Smooth muscle cell (in vitro differentiated cells): ENCODE measurements around the gene TRPM8. TPM values are rescaled to one million over a fixed set of nuclear protein-coding genes. Genes with fewer than 3 reads are reported as not detected.

Source experiments
- DNase-seq: peaks from one replicate; lab custom pipeline; 2025; ENCODE audit not compliant: unreplicated experiment; lab: John Stamatoyannopoulos, UW
- H2AFZ ChIP-seq: fragments of 200-600 bp; sonication (generic); 2 replicates; pipeline ENCODE4 v1.6.0; 2016; ENCODE audit warnings: antibody characterized with exemption, low read depth, mild to moderate bottlenecking
- H3F3A ChIP-seq: fragments of 200-600 bp; sonication (generic); 2 replicates; pipeline ENCODE4 v1.6.0; 2017; ENCODE audit warnings: antibody characterized with exemption, low read depth
- H3K27ac ChIP-seq: fragments of 200-600 bp; sonication (generic); 2 replicates; pipeline ENCODE4 v1.5.1; 2016; ENCODE audit warnings: low read depth, mild to moderate bottlenecking
- H3K27me3 ChIP-seq: fragments of 200-600 bp; sonication (generic); 2 replicates; pipeline ENCODE4 v1.6.1; 2016; ENCODE audit warnings: low read depth, mild to moderate bottlenecking
- H3K36me3 ChIP-seq: fragments of 200-600 bp; sonication (generic); 2 replicates; pipeline ENCODE4 v1.5.1; 2016; ENCODE audit warnings: low read depth
- H3K4me1 ChIP-seq: fragments of 200-600 bp; sonication (generic); 2 replicates; pipeline ENCODE4 v1.5.1; 2016; ENCODE audit warnings: low read depth
- H3K4me2 ChIP-seq: fragments of 200-600 bp; sonication (generic); 2 replicates; pipeline ENCODE4 v1.6.0; 2016; ENCODE audit warnings: mild to moderate bottlenecking
- H3K4me3 ChIP-seq: fragments of 200-600 bp; sonication (generic); 2 replicates; pipeline ENCODE4 v1.5.1; 2016; ENCODE audit warnings: mild to moderate bottlenecking
- H3K79me2 ChIP-seq: fragments of 200-600 bp; sonication (generic); 2 replicates; pipeline ENCODE4 v1.6.0; 2016; ENCODE audit warnings: low read depth, mild to moderate bottlenecking
- H3K9ac ChIP-seq: fragments of 200-600 bp; sonication (generic); 2 replicates; pipeline ENCODE4 v1.6.0; 2016; ENCODE audit warnings: low read depth
- H3K9me3 ChIP-seq: fragments of 200-600 bp; sonication (generic); replicated peaks from 2 replicates; pipeline ENCODE4 v1.5.1; 2016; ENCODE audit warnings: low read depth
- H4K20me1 ChIP-seq: fragments of 200-600 bp; sonication (generic); 2 replicates; pipeline ENCODE4 v1.6.0; 2016; ENCODE audit warnings: low read depth
- WGBS: methylation state at CpG from one replicate; pipeline ENCODE4 v1.1.7; 2016; ENCODE audit warnings: low lambda C conversion rate; 5-methylcytosine and 5-hydroxymethylcytosine counted together
- polyA plus RNA-seq: library from polyadenylated mRNA; unstranded; fragments of >200 nt; fragmentation: Nextera tagmentation; extraction: Ambion mirVana; gene quantifications from 2 replicates; pipeline ENCODE4 v1.2.1, GENCODE V29; 2016
- total RNA-seq: library from RNA; depleted of rRNA; stranded (reverse); fragments of >200 nt; gene quantifications from 2 replicates; pipeline ENCODE4 v1.2.3, GENCODE V29; 2014
- TF ChIP-seq, protein P1 (sequence below): fragments of 200-600 bp; sonication (generic); IDR thresholded peaks from 2 replicates; pipeline ENCODE4 v1.5.1; 2017; ENCODE audit warnings: borderline replicate concordance, mild to moderate bottlenecking, antibody characterized with exemption; ENCODE audit not compliant: insufficient read depth, poor library complexity, severe bottlenecking

TRPM8 gene
- total and polyA plus RNA-seq, 2 experiments from 2014 or later: not detected

GRCh38 chr2:233952335-233952734, 35.2 kb downstream of the TRPM8 start:
- no peak overlapping the region for H3K27ac ChIP-seq
- WGBS: 77% methylated on average over 7 of the region's 7 CpGs
- no peaks in the 10 kb centered on the region for H3K79me2 ChIP-seq
- DNase-seq: no peak
- no peak overlapping the region for H3K4me2 ChIP-seq
- no peak overlapping the region for H2AFZ ChIP-seq
- TF ChIP-seq, protein P1, sequence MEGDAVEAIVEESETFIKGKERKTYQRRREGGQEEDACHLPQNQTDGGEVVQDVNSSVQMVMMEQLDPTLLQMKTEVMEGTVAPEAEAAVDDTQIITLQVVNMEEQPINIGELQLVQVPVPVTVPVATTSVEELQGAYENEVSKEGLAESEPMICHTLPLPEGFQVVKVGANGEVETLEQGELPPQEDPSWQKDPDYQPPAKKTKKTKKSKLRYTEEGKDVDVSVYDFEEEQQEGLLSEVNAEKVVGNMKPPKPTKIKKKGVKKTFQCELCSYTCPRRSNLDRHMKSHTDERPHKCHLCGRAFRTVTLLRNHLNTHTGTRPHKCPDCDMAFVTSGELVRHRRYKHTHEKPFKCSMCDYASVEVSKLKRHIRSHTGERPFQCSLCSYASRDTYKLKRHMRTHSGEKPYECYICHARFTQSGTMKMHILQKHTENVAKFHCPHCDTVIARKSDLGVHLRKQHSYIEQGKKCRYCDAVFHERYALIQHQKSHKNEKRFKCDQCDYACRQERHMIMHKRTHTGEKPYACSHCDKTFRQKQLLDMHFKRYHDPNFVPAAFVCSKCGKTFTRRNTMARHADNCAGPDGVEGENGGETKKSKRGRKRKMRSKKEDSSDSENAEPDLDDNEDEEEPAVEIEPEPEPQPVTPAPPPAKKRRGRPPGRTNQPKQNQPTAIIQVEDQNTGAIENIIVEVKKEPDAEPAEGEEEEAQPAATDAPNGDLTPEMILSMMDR: no peak
- peaks cover 23% of the 10 kb centered on the region for H3K27me3 ChIP-seq
- H3K9me3 ChIP-seq: no peaks in the 10 kb centered on the region
- H4K20me1 ChIP-seq: no peaks in the 10 kb centered on the region
- H3K9ac ChIP-seq: no peak overlapping the region
- no peak overlapping the region for H3K4me3 ChIP-seq
- H3K36me3 ChIP-seq: no peaks in the 10 kb centered on the region
- no peaks in the 10 kb centered on the region for H3F3A ChIP-seq
- H3K4me1 ChIP-seq: no peaks in the 10 kb centered on the region

GRCh38 chr2:233953087-233953801, 36.1 kb downstream of the TRPM8 start:
- Histone ChIP-seq H3K79me2 (no peaks in the 10 kb centered on the region), H3K9me3 (no peaks in the 10 kb centered on the region), H4K20me1 (no peaks in the 10 kb centered on the region), H3K4me3 (no peak overlapping the region), H3K4me1 (no peaks in the 10 kb centered on the region), H2AFZ (no peak overlapping the region), H3K27me3 (peaks cover 23% of the 10 kb centered on the region), H3F3A (no peaks in the 10 kb centered on the region), H3K36me3 (no peaks in the 10 kb centered on the region), H3K27ac (no peak overlapping the region), H3K9ac (no peak overlapping the region), H3K4me2 (no peak overlapping the region)
- WGBS: 69% methylated on average over 7 of the region's 7 CpGs
- TF ChIP-seq, protein P1: no peak
- no peak for DNase-seq

DNA sequence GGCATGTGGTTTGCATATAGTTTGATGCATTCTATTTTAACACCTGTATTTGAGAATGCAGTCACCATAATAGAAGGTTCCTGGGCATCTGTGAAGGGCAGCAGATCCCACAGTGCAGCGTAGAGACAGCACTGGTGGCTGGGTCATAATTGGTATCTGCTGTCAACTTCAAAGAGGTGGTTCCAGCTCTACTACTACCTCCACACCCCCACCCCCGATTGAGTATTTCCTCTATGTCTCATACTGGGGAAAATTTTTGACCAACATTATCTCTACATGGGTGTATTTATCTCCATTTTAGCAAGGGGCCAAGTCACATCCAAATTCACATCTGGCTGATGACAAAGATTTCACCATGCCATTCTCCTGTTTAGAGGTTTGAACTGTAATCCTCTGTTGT, 43.0 kb downstream of the TRPM8 start:
- Histone ChIP-seq H4K20me1 (no peaks in the 10 kb centered on the region), H3K4me1 (no peaks in the 10 kb centered on the region)

More for the DNA sequence above, 43.0 kb downstream of the TRPM8 start:
- Histone ChIP-seq H3K9ac (no peak overlapping the region), H3F3A (no peaks in the 10 kb centered on the region), H3K27me3 (peaks cover 2% of the 10 kb centered on the region), H3K4me2 (no peak overlapping the region), H3K9me3 (no peaks in the 10 kb centered on the region), H3K4me3 (no peak overlapping the region), H2AFZ (no peak overlapping the region), H3K79me2 (no peaks in the 10 kb centered on the region), H3K36me3 (no peaks in the 10 kb centered on the region), H3K27ac (no peak overlapping the region)
- no peak for DNase-seq
- 83% methylated on average over 2 of the region's 2 CpGs for WGBS
- TF ChIP-seq, protein P1: no peak
